Activated CD8-positive, alpha-beta memory T cell treated with anti-CD3 and anti-CD28 coated beads for 48 hours (primary cell): ENCODE results near the gene TMEM258.

ENCODE experiments used
- DNase-seq, 3 experiments: peaks; one replicate each; pipeline ENCODE4 v3.0.0-alpha.2; 2020; ENCODE audit warnings: low read depth in 2 of 3, low spot score in 2 of 3

Gene TMEM258

GRCh38 chr11:61762223-61762615 lies 30.2 kb downstream of the TMEM258 start:
- no peak for DNase-seq

- DNase-seq = no peak
These were observed 30.8 kb downstream of the TMEM258 start for GRCh38 chr11:61761440-61762222.

- DNase-seq = no peak
These were observed 31.5 kb downstream of the TMEM258 start for GRCh38 chr11:61760946-61761345.

- no peak for DNase-seq
These were observed 35.1 kb downstream of the TMEM258 start for GRCh38 chr11:61757213-61757862.

GRCh38 chr11:61756452-61757212 lies 35.8 kb downstream of the TMEM258 start:
- peak in 1 of 3 experiments; percentile 39 for DNase-seq

GRCh38 chr11:61756147-61756451 lies 36.3 kb downstream of the TMEM258 start:
- DNase-seq = no peak

GRCh38 chr11:61754534-61755482 lies 37.6 kb downstream of the TMEM258 start:
- no peak for DNase-seq

- DNase-seq = no peak
These were observed 38.7 kb downstream of the TMEM258 start for GRCh38 chr11:61753672-61754071.

GRCh38 chr11:61752925-61753521 lies 39.4 kb downstream of the TMEM258 start:
- no peak for DNase-seq

- peak; percentile 27 to 43 (median 39) for DNase-seq
These were observed 40.1 kb downstream of the TMEM258 start, which contains the start of gene MYRF for GRCh38 chr11:61752117-61752924. TSS of gene MYRF (plus strand) at chr11:61752636. CDS start at chr11:61752745, 109 bp downstream.

GRCh38 chr11:61751384-61751783 lies 41.0 kb downstream of the TMEM258 start:
- no peak for DNase-seq

GRCh38 chr11:61750631-61751273 lies 41.6 kb downstream of the TMEM258 start:
- no peak for DNase-seq

GRCh38 chr11:61749591-61750217 lies 42.7 kb downstream of the TMEM258 start:
- no peak for DNase-seq

GRCh38 chr11:61747967-61748285 lies 44.5 kb downstream of the TMEM258 start:
- no peak for DNase-seq

GRCh38 chr11:61747192-61747966 lies 45.0 kb downstream of the TMEM258 start:
- DNase-seq = peak in 2 of 3 experiments; percentile 18 to 25

GRCh38 chr11:61746442-61747191 lies 45.8 kb downstream of the TMEM258 start:
- no peak for DNase-seq

GRCh38 chr11:61745781-61746441 lies 46.5 kb downstream of the TMEM258 start:
- DNase-seq = no peak
